Hepatic stellate cell (primary cell): ENCODE data around the gene TRPV4.

ENCODE experiments used
- DNase-seq: peaks from one replicate; pipeline ENCODE4 v3.0.0; 2011; ENCODE audit warnings: low spot score

Gene TRPV4

GRCh38 chr12:109762071-109762672, 71.0 kb downstream of the TRPV4 start:
- DNase-seq = no peak

- DNase-seq = no peak
These were observed 72.0 kb downstream of the TRPV4 start for GRCh38 chr12:109760930-109761921.

- no peak for DNase-seq
These were observed 72.9 kb downstream of the TRPV4 start for GRCh38 chr12:109760031-109760929.

- no peak for DNase-seq
These were observed 73.6 kb downstream of the TRPV4 start for GRCh38 chr12:109759595-109759994.

GRCh38 chr12:109758426-109759420, 74.5 kb downstream of the TRPV4 start:
- no peak for DNase-seq

- no peak for DNase-seq
These were observed 75.4 kb downstream of the TRPV4 start for GRCh38 chr12:109757671-109758265.

GRCh38 chr12:109756457-109756856, 76.7 kb downstream of the TRPV4 start:
- no peak for DNase-seq

GRCh38 chr12:109753959-109754358, 79.2 kb downstream of the TRPV4 start:
- no peak for DNase-seq

GRCh38 chr12:109753054-109753401, 80.2 kb downstream of the TRPV4 start:
- DNase-seq = no peak

- no peak for DNase-seq
These were observed 80.8 kb downstream of the TRPV4 start for GRCh38 chr12:109752117-109753053.

- no peak for DNase-seq
These were observed 87.9 kb downstream of the TRPV4 start for GRCh38 chr12:109744986-109745942.

- no peak for DNase-seq
These were observed 89.2 kb downstream of the TRPV4 start for GRCh38 chr12:109744026-109744425.

- DNase-seq = no peak
These were observed 89.9 kb downstream of the TRPV4 start for GRCh38 chr12:109743076-109743910.

GRCh38 chr12:109741970-109742703, 91.1 kb downstream of the TRPV4 start:
- DNase-seq = no peak

- no peak for DNase-seq
These were observed 91.8 kb downstream of the TRPV4 start for GRCh38 chr12:109741286-109741969.

GRCh38 chr12:109740694-109741245, 92.4 kb downstream of the TRPV4 start:
- DNase-seq = no peak
